ENCODE data around the gene AGBL5. TPM values are rescaled to one million over a fixed set of nuclear protein-coding genes. Genes with fewer than 3 reads are reported as not detected.
A peak's percentile ranks its signal among the peaks of the same experiment; 100 is the strongest.

The AGBL5 gene
- total and polyA plus RNA-seq, 10 donors: 7.1 to 18.6 (median 12.7) TPM

DNA sequence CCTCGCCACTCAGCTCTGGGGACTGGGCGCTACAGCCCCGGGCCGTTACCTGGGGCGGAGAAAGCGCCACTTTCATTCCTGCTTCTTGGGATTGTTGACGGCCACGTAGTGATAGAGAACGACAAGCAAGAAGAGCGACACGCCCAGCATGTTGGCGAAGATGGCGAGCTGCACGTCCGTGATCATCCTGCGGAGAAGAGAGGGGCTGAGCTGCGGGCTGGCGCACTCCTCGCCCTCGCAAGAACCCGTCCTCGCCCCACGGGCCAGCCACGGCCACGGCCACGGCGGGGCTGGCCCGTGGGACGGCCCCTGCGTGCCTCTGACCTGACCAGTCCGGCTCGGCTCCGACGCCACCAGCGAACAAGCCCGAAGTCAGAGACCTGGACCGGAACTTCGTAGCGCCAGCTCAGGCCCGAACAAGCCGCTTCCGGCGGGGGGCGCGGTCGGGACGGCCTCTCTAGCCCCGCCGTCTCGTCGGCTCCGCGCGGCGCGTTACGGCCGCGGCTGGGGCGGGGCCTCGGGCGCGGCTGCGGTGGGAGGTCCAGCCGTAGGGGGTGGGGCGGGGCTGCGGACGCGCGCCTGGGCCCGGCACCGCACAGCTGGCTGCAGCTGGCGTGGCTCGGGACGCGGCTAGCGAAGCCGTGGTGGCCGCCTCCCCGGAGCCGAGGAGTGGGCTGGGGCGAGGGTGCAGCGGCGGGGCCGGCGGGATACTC, 20.0 kb downstream of the AGBL5 start, which contains the start of gene OST4:
OST4 (minus strand) TSS at position 378 of the 713 bp plus-strand sequence.
- H3K27me3 ChIP-seq (replicated peaks in 1 of 7): no peaks in the 10 kb centered on the region
- H3K4me3 ChIP-seq: peak within 1 kb of the TSS; percentile 43 to 94 (median 88)
- H3K36me3 ChIP-seq: peaks cover 0 to 39% (median 25%) of the 10 kb centered on the region in 6 donors
- peak; percentile 99 for DNase-seq
- intact Hi-C loops (cut with DNase I; ENCODE audit: low total_unique reads): no loop called here
- 0% methylated on average over 14 to 86 of the region's 86 CpGs for WGBS, 5 donors
- H3K27ac ChIP-seq: peak within 1 kb of the TSS; percentile 78 to 97 (median 94)
- peaks cover 38 to 95% (median 72%) of the 10 kb centered on the region in 6 donors for H3K4me1 ChIP-seq
- no peaks in the 10 kb centered on the region for H3K9me3 ChIP-seq
- TF ChIP-seq, protein P1, sequence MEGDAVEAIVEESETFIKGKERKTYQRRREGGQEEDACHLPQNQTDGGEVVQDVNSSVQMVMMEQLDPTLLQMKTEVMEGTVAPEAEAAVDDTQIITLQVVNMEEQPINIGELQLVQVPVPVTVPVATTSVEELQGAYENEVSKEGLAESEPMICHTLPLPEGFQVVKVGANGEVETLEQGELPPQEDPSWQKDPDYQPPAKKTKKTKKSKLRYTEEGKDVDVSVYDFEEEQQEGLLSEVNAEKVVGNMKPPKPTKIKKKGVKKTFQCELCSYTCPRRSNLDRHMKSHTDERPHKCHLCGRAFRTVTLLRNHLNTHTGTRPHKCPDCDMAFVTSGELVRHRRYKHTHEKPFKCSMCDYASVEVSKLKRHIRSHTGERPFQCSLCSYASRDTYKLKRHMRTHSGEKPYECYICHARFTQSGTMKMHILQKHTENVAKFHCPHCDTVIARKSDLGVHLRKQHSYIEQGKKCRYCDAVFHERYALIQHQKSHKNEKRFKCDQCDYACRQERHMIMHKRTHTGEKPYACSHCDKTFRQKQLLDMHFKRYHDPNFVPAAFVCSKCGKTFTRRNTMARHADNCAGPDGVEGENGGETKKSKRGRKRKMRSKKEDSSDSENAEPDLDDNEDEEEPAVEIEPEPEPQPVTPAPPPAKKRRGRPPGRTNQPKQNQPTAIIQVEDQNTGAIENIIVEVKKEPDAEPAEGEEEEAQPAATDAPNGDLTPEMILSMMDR (IDR thresholded peaks at IDR 0.05 in 8 of 11, conservative IDR thresholded peaks at IDR 0.05 in 3 of 11): peak in 5 of 11 experiments; percentile 11 to 49 (median 24)
- TF ChIP-seq POLR2AphosphoS5 (IDR thresholded peaks at IDR 0.05) (peak; percentile 94 to 96 (median 95)), POLR2A (IDR thresholded peaks at IDR 0.05) (peak in 1 of 3 donors; percentile 54)

DNA sequence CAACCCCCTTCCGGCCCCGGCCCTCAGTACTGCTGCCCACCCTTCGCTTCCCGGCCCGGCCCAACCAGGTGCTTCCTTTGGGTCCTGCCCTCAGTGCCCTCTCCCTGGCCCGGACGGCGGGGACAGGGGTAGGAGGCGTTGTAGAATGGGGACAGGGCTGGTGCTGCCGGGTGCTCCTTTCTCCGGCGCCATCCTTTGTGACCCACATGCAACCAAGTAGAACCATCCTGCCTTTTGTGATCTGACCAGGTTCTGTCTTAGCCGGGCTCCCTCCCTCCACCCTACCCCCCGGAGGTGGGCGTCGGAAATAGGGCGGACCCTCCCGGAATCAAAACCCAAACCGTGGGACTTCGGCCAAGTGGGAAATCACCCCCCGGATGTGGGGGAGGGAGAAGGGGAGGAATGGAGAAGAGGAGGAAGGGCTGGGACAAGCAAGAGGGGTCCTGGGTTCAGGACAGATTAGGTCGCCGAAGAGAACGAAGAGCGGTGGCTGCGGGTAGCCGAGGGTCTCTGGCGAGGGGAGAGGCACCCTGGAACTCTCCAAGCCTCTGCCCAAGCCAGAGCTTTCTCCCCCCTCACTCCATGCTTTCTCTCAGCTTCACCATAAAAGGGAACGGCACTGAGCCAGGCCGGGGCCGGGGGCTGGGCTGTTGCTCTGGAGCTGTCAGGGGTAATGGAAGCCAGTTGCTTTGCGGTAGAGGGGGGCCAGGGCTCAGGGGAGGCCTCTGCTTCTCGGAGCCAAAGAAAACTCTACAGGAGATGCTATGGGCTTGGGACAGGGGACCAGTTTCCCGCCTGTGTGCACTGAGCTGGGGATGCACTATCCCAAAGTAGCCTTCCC, 20.7 kb downstream of the AGBL5 start:
- Histone ChIP-seq H3K27ac (peak overlapping the region; percentile 78 to 97 (median 94)), H3K9me3 (no peaks in the 10 kb centered on the region), H3K4me3 (peak overlapping the region; percentile 43 to 94 (median 88)), H3K27me3 (replicated peaks in 1 of 7) (no peaks in the 10 kb centered on the region), H3K36me3 (peaks cover 0 to 31% (median 25%) of the 10 kb centered on the region in 6 donors), H3K4me1 (peaks cover 38 to 94% (median 74%) of the 10 kb centered on the region in 6 donors)
- intact Hi-C loops (cut with DNase I; ENCODE audit: low total_unique reads): no loop called here
- 3 to 9% (median 7%) methylated on average over 32 to 34 of the region's 34 CpGs for WGBS, 5 donors
- DNase-seq: peak; percentile 83
- no peak for TF ChIP-seq POLR2AphosphoS5 (IDR thresholded peaks at IDR 0.05)
- TF ChIP-seq POLR2A (IDR thresholded peaks at IDR 0.05): no peak
- TF ChIP-seq, protein P1 (IDR thresholded peaks at IDR 0.05 in 8 of 11, conservative IDR thresholded peaks at IDR 0.05 in 3 of 11): no peak

DNA sequence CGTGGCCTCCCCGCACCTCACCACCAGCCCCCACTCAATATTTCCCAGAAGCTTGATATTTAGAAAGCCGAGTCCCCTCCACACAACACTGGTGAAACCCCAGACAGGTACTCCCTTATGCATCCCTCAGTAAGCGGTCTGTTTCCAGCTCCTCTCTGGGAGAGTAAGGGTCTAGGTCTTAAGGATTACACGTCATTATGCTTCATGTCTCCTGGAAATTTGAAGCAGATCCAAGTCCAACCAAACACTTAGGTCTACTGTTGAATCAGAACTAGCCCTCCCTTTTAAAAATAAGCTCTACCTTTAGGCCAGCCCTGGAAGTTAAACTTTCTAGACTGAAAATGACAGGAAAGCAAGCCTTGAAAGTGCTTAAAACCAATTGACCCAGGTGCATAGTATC, 21.5 kb downstream of the AGBL5 start:
- 79 to 83% (median 81%) methylated on average over 5 of the region's 5 CpGs for WGBS, 5 donors
- TF ChIP-seq, protein P1 (IDR thresholded peaks at IDR 0.05 in 8 of 11, conservative IDR thresholded peaks at IDR 0.05 in 3 of 11): no peak
- TF ChIP-seq POLR2AphosphoS5 (IDR thresholded peaks at IDR 0.05) (no peak), POLR2A (IDR thresholded peaks at IDR 0.05) (no peak)
- H3K27me3 ChIP-seq (replicated peaks in 1 of 7): no peaks in the 10 kb centered on the region
- peaks cover 40 to 94% (median 74%) of the 10 kb centered on the region in 6 donors for H3K4me1 ChIP-seq
- intact Hi-C loops (cut with DNase I; ENCODE audit: low total_unique reads): no loop called here
- no peak for DNase-seq
- H3K9me3 ChIP-seq: no peaks in the 10 kb centered on the region
- H3K27ac ChIP-seq: peak overlapping the region; percentile 78 to 97 (median 94)
- peaks cover 0 to 24% (median 19%) of the 10 kb centered on the region in 6 donors for H3K36me3 ChIP-seq
- no peak overlapping the region for H3K4me3 ChIP-seq

Data from spleen (tissue), 11 donors.